Fibroblast of the aortic adventitia (primary cell): Measurements from ENCODE around the gene C2orf76. TPM values are rescaled to one million over a fixed set of nuclear protein-coding genes. Genes with fewer than 3 reads are reported as not detected.
A peak's percentile ranks its signal among the peaks of the same experiment; 100 is the strongest.

ENCODE experiments used
- DNase-seq: peaks from one replicate; pipeline ENCODE4 v3.0.0-alpha.2; 2010; ENCODE audit warnings: low read depth
- H3K4me3 ChIP-seq: 2 replicates; pipeline ENCODE4 v1.5.1; 2011; ENCODE audit warnings: low read depth, mild to moderate bottlenecking, control low read depth, low read length, moderate library complexity
- total RNA-seq: library from RNA; depleted of rRNA; stranded (reverse); fragments of >200 nt; gene quantifications from 2 replicates; pipeline ENCODE4 v1.2.3, GENCODE V29; 2012; ENCODE audit warnings: low replicate concordance
- TF ChIP-seq, protein P1 (sequence below): IDR thresholded peaks from 2 replicates; pipeline ENCODE4 v1.5.1; 2011; ENCODE audit warnings: mild to moderate bottlenecking, low read length, control low read depth, inconsistent platforms; ENCODE audit not compliant: insufficient read depth

Gene C2orf76
- total RNA-seq, 1 donor, result 21.4 TPM

DNA sequence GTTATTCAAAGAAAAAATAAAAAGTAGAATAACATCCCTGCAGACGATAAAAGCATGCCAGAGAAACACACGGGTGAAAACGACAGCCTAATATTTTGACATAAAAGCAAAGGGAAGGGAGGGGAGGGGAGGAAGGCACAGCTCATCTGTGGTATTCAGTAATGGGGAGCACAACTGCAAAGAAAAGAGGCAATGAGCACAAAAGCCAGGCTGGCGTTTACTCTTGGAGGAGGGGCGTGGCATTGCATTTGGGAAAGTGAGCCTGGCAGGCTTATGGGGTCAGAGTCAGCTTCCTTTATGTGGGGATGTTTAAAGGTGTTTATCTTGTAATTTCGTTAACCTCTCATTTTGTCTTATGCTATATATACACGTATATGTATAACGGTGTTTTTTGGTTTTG, 89.8 kb downstream of the C2orf76 start:
- DNase-seq, result no peak
- TF ChIP-seq, protein P1, sequence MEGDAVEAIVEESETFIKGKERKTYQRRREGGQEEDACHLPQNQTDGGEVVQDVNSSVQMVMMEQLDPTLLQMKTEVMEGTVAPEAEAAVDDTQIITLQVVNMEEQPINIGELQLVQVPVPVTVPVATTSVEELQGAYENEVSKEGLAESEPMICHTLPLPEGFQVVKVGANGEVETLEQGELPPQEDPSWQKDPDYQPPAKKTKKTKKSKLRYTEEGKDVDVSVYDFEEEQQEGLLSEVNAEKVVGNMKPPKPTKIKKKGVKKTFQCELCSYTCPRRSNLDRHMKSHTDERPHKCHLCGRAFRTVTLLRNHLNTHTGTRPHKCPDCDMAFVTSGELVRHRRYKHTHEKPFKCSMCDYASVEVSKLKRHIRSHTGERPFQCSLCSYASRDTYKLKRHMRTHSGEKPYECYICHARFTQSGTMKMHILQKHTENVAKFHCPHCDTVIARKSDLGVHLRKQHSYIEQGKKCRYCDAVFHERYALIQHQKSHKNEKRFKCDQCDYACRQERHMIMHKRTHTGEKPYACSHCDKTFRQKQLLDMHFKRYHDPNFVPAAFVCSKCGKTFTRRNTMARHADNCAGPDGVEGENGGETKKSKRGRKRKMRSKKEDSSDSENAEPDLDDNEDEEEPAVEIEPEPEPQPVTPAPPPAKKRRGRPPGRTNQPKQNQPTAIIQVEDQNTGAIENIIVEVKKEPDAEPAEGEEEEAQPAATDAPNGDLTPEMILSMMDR, result no peak
- H3K4me3 ChIP-seq, result no peak overlapping the region

DNA sequence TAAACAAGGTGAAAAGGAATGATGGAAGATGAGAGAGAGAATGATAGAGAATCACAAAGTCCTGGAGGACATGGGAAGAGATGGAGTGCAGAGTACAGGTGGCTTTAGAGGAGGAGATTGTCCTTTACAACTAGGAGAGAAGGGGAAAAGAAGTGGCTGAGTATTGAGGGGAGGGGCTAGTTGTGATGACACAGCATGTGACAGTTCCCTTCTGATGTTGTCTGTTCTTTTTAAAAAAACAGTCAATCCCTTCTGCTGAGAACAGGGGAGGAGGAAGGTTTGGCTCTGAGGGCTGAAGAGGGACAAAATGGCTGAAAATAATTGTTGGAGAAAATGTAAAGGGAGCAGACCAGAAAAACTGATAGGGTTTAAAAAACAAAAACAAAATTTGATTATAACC, 99.0 kb downstream of the C2orf76 start:
- TF ChIP-seq, protein P1, result no peak
- no peak overlapping the region for H3K4me3 ChIP-seq
- no peak for DNase-seq

DNA sequence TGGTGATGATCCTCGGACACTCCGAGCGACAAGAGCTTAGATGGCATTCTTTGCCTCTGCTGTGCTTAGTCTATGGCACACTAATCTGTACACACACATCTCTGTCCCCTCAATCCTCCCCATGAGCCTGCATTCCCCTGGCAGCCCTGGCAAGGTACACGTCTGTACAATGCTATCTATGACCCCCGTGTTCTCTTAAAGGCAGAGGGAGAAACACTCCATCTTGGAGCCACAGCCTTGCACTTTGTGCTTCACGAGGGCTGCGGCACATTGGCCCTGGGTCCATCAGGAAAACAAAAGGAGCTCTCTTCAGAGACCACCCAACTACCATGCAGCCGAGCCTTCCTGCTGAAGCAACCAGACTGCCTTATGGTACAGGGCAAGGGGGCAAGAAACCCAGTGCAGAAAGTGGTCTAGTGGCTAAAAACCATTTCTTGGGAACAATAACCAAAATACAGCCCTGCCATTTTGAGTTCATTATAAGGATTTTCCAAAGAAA, 100.5 kb downstream of the C2orf76 start:
- TF ChIP-seq, protein P1, result no peak
- H3K4me3 ChIP-seq, result no peak overlapping the region
- no peak for DNase-seq

DNA sequence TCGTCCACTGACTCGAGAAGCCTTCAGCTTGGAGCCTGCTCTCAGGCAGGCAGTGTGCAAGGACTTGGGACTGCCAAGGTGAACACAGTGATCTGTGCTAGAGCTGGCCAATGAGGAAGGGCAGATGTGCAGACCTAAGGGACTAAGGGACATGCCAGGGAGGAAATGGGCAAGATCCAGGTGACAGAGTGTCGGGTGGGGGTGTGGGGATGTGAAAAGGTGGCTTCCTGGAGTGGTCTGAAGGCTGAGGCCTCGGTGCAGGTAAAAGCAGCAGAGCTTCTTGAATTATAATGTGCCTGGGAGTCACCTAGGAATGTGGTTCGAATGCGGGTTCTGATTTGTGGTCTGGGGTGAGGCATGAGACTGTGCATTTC, 101.0 kb downstream of the C2orf76 start:
- TF ChIP-seq, protein P1, result no peak
- H3K4me3 ChIP-seq, result no peak overlapping the region
- no peak for DNase-seq

DNA sequence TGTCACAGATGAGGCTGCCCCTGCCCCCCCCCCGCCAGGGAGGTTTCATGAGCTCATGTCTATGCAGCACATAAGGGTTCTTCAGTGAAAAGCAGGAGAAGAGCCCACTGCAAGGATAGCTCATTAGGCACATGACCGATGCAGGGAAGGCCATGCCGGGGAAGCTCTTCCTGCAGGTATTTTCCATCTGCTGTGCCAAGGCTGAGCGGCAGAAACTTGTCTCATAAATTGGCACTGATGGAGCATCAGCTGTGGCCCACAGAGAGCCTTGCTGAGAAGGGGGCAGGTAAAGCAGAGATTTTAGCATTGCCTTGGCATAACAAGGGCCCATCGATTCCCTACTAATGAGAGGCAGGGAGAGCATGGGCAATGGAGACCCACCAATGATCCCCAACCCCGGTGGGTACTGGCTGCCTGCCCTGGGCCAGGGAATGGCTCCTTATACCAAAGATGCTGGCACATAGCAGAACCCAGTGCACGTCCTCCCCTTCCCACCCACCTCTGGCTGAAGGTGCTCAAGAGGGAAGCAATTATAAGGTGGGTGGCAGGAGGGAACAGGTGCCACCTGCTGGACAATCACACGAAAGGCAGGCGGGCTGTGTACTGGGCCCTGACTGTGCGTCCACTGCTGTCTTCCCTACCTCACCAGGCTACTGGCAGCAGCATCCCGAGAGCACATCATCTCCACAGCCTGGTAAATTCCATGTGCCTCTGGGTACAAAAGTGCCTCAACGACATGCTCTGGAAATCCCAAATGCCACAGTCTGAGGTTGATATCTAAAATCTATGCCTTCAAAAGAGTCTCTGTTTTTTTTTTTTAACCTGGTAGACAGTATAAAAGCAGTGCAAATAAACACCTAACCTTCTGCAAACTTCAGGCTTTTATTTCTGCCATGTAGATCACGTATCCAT, 101.6 kb downstream of the C2orf76 start:
- DNase-seq, result peak; percentile 51
- H3K4me3 ChIP-seq, result no peak overlapping the region
- TF ChIP-seq, protein P1, result peak; percentile 91

DNA sequence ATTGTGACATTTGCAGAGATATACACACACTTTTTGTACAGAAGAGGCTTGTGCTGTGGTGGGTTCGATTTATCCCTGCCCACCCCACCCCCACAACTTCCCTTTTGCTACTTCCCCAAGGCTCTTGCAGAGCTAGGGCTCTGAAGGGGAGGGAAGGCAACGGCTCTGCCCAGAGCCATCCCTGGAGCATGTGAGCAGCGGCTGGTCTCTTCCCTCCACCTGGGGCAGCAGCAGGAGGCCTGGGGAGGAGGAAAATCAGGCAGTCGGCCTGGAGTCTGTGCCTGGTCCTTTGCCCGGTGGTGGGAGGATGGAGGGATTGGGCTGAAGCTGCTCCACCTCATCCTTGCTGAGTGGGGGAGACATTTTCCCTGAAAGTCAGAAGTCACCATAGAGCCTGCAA, 103.0 kb downstream of the C2orf76 start:
- no peak for DNase-seq
- TF ChIP-seq, protein P1, result no peak
- H3K4me3 ChIP-seq, result no peak overlapping the region
